ENCODE data around the gene PPTC7.

DNA sequence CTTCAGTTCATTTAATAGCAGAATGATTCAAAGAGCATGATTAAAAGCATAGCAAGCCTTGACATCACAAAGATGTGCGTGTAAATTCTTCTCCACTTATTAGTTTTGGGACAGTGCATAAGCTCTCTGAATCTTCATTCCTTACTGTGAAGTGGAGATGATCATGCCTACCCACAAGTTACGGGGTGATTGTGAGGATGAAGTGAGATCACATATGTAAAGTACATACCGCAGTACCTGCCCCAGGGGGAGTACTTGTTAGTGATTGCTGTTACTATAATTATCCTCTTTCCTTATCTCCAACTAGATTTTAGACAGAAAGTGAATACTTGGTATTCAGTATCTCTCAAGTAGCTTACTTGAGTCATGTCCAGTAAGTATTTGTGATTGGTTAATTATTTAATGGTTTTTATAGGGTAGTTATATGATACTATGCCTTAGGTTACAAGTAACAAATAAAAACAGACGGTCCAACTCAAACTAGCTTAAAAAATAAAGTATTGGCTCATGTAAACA lies 75.0 kb downstream of the PPTC7 start:
- no peak for TF ChIP-seq CTCF (IDR thresholded peaks at IDR 0.05)
- TF ChIP-seq POLR2A (IDR thresholded peaks at IDR 0.05): no peak
- TF ChIP-seq EP300 (IDR thresholded peaks at IDR 0.05; ENCODE audit: low read depth): no peak
- TF ChIP-seq POLR2AphosphoS5 (IDR thresholded peaks at IDR 0.05): no peak

Measured in transverse colon (tissue), 4 donors.